NCI-H187 treated with DMSO at 0.1 percent for 48 hours (cell line): Measurements from ENCODE around the gene CTSG.
"Not testable (repeated sequence)": the region's sequence is repeated elsewhere in the genome, so short reads cannot be mapped to it uniquely, and the experiment has no call there.

Experiments
- DNase-seq: peaks from one replicate; lab custom pipeline; 2025; lab: John Stamatoyannopoulos, UW

Gene CTSG, protein sequence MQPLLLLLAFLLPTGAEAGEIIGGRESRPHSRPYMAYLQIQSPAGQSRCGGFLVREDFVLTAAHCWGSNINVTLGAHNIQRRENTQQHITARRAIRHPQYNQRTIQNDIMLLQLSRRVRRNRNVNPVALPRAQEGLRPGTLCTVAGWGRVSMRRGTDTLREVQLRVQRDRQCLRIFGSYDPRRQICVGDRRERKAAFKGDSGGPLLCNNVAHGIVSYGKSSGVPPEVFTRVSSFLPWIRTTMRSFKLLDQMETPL

GRCh38 chr14:24576182-24576581 is at the start of gene CTSG:
Gene CTSG (minus strand): TSS chr14:24576250. CDS start chr14:24576223, 27 bp downstream.
- no peak for DNase-seq

- no peak for DNase-seq
Measured at GRCh38 chr14:24613747-24614146, 37.7 kb upstream of the CTSG start.

DNA sequence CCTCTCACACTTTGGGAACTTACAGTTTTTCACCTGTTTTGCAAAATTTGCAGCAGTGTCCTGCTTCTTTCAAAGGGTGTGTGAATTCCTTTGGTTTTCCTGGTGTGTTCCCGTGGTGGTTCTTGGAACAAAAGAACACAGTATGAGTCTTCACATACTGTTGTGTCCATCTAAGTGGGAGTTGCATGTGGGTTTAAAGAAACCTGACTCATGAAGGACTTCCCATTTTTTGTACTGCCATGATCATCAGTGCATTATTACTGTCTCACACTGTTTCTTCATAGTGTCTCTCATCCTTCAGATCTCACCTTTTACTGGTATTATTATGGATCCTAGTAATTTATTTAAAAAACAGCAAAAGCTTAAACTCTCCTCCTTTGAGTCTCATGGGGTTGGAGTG is 37.2 kb upstream of the CTSG start:
- no peak for DNase-seq

DNA sequence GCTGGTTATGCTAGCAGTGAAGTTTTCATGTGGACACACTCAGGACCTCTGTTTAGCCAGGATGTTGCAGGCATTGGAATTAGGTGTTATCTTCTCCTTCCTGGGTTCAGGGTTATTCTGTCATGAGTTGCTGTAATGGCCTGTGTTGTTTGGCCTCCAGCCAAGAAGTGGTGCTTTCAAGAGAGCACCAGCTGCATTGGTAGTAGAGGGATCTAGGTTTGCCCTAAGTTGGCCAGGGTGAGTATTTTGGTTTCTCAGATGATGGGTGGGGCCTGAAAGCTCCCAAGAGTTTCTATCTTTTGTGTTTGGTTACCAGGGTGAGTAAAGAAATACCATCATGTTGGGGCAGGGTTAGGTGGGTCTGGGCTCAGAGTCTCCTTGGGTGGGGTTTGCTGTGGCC is 36.1 kb upstream of the CTSG start:
- no peak for DNase-seq

DNA sequence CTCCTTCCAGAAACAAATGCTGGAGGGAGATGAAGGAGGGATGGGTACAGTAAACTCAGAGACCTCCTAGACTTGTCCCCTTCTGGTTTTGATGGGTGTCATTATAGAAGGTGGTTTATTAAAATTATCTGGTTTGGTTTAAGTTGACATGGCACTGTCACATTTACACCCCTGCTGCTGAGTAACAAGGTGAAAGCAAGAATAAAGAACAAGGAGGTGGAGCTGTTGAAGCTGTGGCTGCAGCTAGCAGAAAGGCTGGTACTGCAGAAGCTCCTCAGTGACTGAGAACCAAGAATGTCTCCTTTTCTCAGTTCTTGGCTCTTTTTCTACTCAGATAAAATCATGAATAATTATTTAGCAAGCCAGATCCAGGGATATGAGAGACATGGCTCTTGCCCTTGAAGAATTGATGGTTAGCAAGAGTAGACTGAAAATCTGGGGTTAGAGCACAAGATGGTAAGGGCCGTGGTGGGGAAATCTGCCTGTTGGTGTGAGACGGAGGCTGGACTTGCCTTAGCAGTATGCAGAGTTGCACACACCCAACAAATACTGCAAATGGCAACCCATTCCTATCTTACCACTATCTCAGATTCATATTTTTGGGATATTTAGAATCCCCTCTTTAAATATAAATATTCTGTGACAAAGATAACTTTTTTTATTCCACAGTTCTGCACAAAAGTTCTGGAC is 33.8 kb upstream of the CTSG start, which contains the start of gene GZMH:
Gene GZMH, minus strand, starts transcription at position 31 of the 690 bp plus-strand sequence. CDS start 72 bp downstream, outside the sequence.
- no peak for DNase-seq

DNA sequence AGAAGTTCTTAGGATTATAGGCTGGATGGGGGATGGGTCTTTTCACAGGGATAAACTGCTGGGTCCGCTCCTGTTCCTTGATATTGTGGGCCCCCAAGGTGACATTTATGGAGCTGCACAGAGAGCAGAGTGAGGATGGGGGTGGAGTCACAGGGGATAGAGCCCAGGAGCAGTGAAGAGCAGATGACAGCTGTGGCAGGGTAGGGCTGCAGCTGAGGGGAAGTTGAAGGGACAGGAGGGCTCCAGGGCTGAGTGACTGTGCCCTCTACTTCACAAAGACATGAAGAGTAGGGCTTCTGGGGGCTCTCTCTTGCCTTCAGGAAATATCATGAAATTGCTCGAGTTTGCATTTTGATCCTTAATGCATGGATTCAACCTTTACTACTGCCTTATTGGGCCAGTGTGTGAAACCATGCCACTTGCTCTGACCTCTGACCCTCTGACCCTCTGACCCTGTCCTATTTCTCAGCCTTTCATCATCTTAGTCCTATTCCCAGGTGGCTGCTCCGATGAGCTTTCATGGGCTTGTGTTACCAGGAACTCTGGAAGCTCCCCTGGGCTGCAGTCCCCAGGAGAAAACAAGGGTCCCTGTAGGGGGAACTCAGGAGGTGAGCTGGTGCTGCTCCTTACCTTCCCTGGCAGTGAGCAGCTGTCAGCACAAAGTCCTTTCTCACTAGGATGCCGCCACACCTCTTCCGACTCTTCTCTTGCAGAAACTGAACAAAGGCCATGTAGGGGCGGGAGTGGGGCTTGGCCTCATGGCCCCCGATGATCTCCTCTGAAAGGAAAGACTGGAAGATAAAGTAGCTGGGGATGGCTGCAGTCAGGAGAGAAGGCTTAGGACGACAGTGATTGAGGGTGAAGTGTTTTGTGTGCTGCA is 31.8 kb upstream of the CTSG start:
- DNase-seq: no peak

DNA sequence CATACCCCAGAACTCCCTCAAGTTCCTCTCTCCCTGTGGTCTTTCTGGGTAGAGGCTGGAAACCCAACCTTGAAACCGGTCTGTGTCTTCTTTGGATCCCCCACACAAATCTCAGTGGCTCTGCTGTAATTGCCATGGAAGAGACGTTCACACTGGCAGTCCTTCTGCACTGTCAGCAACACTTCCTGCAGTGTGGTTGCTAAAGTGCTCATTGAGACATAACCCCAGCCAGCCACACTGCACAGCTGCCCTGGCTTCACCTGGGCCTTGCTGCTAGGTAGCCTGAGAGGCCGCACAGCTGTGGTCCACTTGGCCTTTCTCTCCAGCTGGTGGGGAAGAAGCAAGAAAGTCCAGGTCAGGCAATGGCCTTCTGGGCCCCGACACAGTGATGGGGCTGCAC is 31.0 kb upstream of the CTSG start:
- DNase-seq: no peak

DNA sequence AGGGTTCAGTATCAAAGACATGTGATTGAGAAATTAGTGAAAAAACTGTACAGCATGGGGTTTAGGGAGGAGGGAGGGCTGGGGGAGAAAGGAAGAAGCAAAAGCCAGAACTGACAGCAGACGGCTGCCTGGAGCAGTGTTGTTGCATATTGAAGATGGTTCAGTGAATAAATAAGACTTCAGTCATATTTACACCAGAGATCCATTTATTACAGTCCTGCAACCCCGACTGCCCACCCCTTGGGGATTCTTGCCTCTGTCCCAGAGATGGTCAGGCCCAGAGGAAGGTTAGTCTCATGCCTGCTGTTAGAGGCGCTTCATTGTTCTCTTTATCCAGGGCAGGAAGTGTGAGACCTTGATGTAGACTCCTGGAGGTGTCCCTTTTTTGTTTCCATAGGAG is 30.2 kb upstream of the CTSG start:
- no peak for DNase-seq

DNA sequence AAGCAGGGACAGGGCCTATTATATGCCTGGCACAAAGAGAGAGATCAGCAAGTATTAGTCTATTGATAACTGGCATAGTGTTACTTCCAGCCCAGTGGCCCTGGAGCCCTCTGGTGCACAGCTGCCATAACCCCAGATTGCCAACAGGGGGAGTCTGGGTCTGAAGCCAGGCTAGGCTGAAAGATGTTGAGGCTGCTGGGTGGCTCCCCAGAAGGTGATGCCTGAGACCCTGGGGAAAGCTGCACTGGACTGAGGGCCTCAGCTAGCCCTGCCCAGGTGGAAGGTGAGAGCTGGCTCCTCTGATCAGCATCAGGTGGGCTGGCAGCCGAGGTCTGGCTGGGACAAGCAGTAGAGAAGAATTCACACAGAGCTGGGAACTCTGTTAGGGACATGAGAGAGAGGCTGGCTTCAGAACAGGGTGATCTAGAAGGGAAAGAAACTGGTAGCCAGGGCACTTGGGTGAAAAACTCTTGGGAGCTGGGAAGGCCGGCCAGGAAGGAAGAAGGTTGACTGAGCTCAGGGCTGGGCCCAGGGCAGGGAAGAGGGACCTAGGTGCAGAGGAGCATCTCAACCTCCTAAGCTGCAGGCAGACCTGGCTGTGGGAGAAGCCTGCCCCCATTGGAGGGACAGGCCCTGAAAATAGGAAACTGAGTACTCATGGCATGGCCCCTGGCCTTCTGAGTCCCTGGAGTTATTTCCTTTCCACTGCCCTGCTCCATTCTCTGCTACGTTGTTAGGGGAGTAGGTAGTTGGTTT is 29.6 kb upstream of the CTSG start:
- no peak for DNase-seq

DNA sequence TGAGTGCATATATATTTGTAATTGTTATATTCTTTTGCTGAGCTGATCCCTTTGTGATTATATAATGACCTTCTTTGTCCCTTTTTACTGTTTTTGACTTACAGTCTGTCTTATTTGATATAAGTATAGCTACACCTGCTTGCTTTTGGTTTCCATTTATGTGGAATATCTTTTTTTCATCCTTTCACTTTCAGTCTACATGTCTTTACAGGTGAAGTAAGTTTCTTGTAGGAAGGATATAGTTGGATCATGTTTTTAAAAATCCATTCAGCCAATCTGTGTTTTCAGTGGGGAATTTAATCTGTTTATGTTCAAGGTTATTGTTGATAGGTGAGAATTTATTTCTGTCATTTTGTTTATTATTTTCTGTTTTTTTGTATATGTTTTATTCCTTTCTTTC is 21.4 kb upstream of the CTSG start:
- no peak for DNase-seq

DNA sequence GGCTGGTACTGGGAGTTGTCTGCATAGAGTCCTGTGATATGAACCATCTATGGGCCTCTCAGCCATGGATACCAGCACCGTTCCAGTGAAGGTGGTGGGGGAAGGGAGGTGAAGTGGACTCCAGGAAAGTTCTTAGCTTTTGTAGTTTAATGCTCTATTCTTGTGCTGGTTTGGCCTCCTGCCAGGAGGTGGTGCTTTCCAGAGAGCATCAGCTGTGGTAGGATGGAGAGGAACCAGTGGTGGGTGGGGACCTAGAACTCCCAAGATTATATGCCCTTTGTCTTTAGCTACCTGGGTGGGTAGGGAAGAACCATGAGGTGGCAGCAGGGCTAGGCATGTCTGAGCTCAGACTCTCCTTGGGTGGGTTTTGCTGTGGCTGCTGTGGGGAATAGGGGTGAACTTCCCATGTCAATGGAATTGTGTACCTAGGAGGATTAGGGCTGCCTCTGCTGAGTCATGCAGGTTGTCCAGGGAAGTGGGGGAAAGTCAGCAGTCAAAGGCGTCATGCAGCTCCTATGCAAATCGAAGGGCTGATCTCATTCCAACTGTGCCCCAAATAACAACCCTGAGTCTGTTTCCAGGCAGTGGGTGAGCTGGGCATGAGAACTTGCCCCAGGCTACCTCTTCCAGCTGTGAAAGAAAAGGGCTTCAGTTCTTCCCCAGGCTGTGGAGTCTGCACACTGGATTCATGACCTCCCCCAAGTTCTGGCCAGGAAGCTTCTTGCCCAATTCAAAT is 19.2 kb upstream of the CTSG start:
- DNase-seq: no peak

- not testable (repeated sequence) for DNase-seq
Measured at GRCh38 chr14:24591004-24591403, 15.0 kb upstream of the CTSG start.

DNA sequence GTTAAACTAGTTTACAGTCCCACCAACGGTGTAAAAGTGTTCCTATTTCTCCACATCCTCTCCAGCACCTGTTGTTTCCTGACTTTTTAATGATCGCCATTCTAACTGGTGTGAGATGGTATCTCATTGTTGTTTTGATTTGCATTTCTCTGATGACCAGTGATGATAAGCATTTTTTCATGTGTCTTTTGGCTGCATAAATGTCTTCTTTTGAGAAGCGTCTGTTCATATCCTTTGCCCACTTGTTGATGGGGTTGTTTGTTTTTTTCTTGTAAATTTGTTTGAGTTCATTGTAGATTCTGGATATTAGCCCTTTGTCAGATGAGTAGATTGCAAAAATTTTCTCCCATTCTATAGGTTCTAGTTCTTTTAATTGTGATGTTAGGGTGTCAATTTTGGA is 8.4 kb upstream of the CTSG start:
- DNase-seq: not testable (repeated sequence)

- no peak for DNase-seq
Measured at GRCh38 chr14:24578558-24578957, 2.5 kb upstream of the CTSG start.

- no peak for DNase-seq
Measured at GRCh38 chr14:24576771-24577170, 721 bp upstream of the CTSG start.

DNA sequence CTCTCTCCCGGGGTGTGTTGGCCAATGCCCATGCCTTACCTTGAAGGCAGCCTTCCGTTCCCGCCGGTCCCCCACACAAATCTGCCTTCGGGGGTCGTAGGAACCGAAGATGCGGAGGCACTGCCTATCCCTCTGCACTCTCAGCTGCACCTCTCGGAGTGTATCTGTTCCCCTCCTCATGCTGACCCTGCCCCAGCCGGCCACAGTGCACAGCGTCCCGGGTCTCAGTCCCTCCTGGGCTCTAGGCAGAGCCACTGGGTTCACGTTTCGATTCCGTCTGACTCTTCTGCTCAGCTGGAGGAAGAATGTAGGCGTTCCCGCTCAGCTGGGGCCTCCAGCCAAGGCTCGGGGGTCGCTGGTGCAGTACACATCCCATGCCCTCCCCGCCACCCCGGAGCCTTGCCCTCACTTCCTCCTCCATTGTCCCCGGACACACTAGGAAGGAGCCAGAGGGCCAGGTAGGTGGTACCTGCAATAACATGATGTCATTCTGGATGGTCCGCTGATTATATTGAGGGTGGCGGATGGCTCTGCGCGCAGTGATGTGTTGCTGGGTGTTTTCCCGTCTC is 1.8 kb downstream of the CTSG start:
- no peak for DNase-seq

- DNase-seq: no peak
Measured at GRCh38 chr14:24566318-24566717, 9.7 kb downstream of the CTSG start.

DNA sequence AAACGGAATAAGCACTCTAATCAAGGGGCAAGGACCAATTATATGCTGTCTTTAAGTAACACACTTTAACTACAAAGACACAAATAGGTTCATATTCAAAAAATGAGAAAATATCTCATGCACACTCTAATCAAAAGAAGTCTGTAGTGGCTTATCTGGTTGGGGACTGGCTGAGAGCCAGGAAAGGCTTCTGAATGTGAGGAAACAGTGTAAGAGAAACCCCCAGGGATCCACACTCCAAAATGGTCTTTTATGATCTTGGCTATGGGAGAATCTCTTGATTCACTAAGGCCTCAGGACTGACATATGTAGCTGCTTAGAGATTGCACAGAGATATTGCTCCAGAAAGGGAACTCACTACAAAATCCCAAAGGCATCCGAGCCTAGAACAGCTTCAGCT is 10.3 kb downstream of the CTSG start:
- no peak for DNase-seq

DNA sequence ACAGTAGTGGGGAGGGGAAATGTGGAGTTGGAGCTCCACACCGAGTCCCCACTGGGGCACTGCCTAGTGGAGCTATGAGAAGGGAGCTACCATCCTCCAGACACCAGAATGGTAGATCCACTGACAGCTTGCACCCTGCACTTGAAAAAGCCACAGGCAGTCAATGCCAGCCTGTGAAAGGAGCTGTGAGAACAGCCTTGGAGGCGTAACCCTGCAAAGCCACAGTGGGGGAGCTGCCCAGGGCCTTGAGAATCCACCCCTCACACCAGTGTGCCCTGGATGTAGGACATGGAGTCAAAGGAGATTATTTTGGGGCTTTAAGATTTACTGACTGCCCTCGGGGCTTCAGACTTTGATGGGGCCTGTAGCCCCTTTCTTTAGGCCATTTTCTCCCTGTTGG is 12.5 kb downstream of the CTSG start:
- no peak for DNase-seq

GRCh38 chr14:24556756-24557155 is 19.3 kb downstream of the CTSG start:
- DNase-seq: no peak

DNA sequence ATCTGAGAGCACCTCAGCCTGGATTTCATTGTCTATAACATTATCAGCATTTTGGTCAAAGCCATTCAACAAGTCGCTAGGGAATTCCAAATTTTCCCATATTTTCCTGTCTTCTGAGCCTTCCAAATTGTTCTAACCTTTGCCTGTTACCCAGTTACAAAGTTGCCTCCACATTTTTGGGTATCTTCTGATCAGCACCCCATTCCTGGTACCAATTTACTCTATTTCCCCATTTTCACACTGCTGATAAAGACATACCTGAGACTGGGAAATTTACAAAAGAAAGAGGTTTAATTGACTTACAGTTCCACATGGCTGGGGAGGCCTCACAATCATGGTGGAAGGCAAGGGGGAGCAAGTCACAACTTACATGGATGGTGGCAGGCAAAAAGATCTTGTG is 27.0 kb downstream of the CTSG start:
- DNase-seq: not testable (repeated sequence)
